Measurements from ENCODE around the gene IDH3B. TPM values are rescaled to one million over a fixed set of nuclear protein-coding genes. Genes with fewer than 3 reads are reported as not detected.

The IDH3B gene
- total and polyA plus RNA-seq, 2 of the 13 experiments (the other 11 are each of a cell fraction or from before 2014, with no cell fraction given): 215 to 254 TPM

- TF ChIP-seq ZNF260 (CRISPR knock-in tag; IDR thresholded peaks at IDR 0.05; ENCODE audit: borderline replicate concordance, low read depth) (peak; percentile 32; the same call in 1 of the 2 replicates), ZBTB34 (CRISPR knock-in tag; IDR thresholded peaks at IDR 0.05) (no peak; the same call in 1 of the 2 replicates), NBN (conservative IDR thresholded peaks at IDR 0.05) (no peak), ZUFSP (CRISPR knock-in tag; IDR thresholded peaks at IDR 0.05; ENCODE audit: borderline replicate concordance) (no peak), TP53 (CRISPR knock-in tag; conservative IDR thresholded peaks at IDR 0.05) (no peak; the same call in 1 of the 2 replicates), ZNF296 (CRISPR knock-in tag; conservative IDR thresholded peaks at IDR 0.05) (peak; percentile 85), ZNF598 (CRISPR knock-in tag; IDR thresholded peaks at IDR 0.05; ENCODE audit: borderline replicate concordance) (no peak), BCL6 (CRISPR knock-in tag; IDR thresholded peaks at IDR 0.05) (no peak; the same call in 1 of the 2 replicates), ZSCAN12 (CRISPR knock-in tag; IDR thresholded peaks at IDR 0.05) (no peak), ZNF264 (CRISPR knock-in tag; IDR thresholded peaks at IDR 0.05) (peak; percentile 75), ZSCAN30 (CRISPR knock-in tag; IDR thresholded peaks at IDR 0.05) (no peak; the same call in 1 of the 2 replicates), NCOR1 (IDR thresholded peaks at IDR 0.05; ENCODE audit: borderline replicate concordance, low read length) (no peak), ESRRA (CRISPR knock-in tag; IDR thresholded peaks at IDR 0.05; ENCODE audit: low read depth) (peak; percentile 16; the same call in 1 of the 2 replicates), ZNF703 (CRISPR knock-in tag; IDR thresholded peaks at IDR 0.05; ENCODE audit: borderline replicate concordance) (peak; percentile 89; the same call in 1 of the 2 replicates), PAX8 (CRISPR knock-in tag; IDR thresholded peaks at IDR 0.05; ENCODE audit: borderline replicate concordance) (peak; percentile 40; the same call in 1 of the 2 replicates), ZNF879 (CRISPR knock-in tag; IDR thresholded peaks at IDR 0.05) (peak; percentile 91; the same call in 1 of the 2 replicates), ZKSCAN1 (IDR thresholded peaks at IDR 0.05; ENCODE audit: low read length) (no peak), RCOR2 (CRISPR knock-in tag; IDR thresholded peaks at IDR 0.05) (no peak), FOXC1 (CRISPR knock-in tag; IDR thresholded peaks at IDR 0.05; ENCODE audit: borderline replicate concordance) (peak; percentile 80; the same call in 1 of the 2 replicates), ZMYM3 (CRISPR knock-in tag; IDR thresholded peaks at IDR 0.05) (no peak), ZNF672 (CRISPR knock-in tag; IDR thresholded peaks at IDR 0.05) (0 out of 2 replicates have a peak, but pooled peaks have one; percentile 77), TERF1 (CRISPR knock-in tag; IDR thresholded peaks at IDR 0.05) (peak; percentile 82), ZNF281 (CRISPR knock-in tag; IDR thresholded peaks at IDR 0.05; ENCODE audit: borderline replicate concordance) (no peak; the same call in 1 of the 2 replicates)
Observed at GRCh38 chr20:2652724-2653555, 11.1 kb downstream of the IDH3B start (continued).

Measured in HepG2 (cell line).